Measurements from ENCODE around the gene GMNN. TPM values are rescaled to one million over a fixed set of nuclear protein-coding genes. Genes with fewer than 3 reads are reported as not detected.

Gene GMNN
- total and polyA plus RNA-seq, 2 donors (not counting 1 experiment from before 2014, with no cell fraction given), result 3.8 to 7.3 TPM

DNA sequence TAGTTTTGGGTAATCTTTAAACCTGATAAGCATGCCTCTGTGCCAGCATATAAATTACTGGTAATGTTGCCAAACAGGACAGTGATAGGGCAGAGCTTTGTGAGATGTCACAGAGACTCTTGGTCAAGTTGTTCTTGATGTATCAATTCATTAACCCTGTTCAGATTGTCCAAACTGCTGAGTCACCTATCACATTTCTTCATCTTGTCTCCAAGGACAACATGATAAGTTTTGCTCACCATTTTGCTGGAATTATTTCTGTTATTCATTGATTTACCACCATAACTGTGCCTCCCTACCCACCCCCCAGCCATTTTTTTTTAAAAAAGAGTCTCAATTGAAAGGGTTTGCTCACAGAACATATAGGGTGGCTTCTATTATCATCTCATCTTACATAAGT, 19.5 kb upstream of the GMNN start:
- POLR2A ChIA-PET, result no interaction called here

GRCh38 chr6:24757611-24758010, 17.1 kb upstream of the GMNN start:
- Histone ChIP-seq H3K79me2 (ENCODE audit: control insufficient read depth, insufficient read depth, low read length) (no peaks in the 10 kb centered on the region), H3K36me3 (replicated peaks in 1 of 2; ENCODE audit: control extremely low read depth in 1 of 2, control insufficient read depth in 1 of 2, extremely low read depth in 1 of 2, insufficient read depth in 2 of 2, low read length in 1 of 2) (no peaks in the 10 kb centered on the region), H3K4me1 (ENCODE audit: control insufficient read depth in 2 of 2, insufficient read depth in 2 of 2, low read length in 2 of 2) (no peaks in the 10 kb centered on the region), H3K9me3 (ENCODE audit: control extremely low read depth in 1 of 3, control insufficient read depth in 2 of 3, insufficient read depth in 1 of 3, low read length in 2 of 3) (peaks cover 0 to 6% (median 0%) of the 10 kb centered on the region in 3 donors), H3K9ac (ENCODE audit: low read length) (no peak overlapping the region), H4K20me1 (ENCODE audit: control insufficient read depth, insufficient read depth, low read length, poor library complexity, severe bottlenecking) (no peaks in the 10 kb centered on the region), H3K27ac (ENCODE audit: low read length in 2 of 2) (no peak overlapping the region), H3K4me3 (ENCODE audit: control extremely low read depth in 1 of 5, extremely low read depth in 1 of 5, insufficient read depth in 1 of 5, low read depth in 2 of 5, low read length in 4 of 5) (no peak overlapping the region), H2AFZ (ENCODE audit: insufficient read depth, low read depth, low read length, poor library complexity, severe bottlenecking) (no peak overlapping the region), H3K27me3 (replicated peaks in 1 of 4; ENCODE audit: control extremely low read depth in 1 of 4, control insufficient read depth in 3 of 4, insufficient read depth in 4 of 4, low read length in 3 of 4) (no peaks in the 10 kb centered on the region), H3K4me2 (replicated peaks; ENCODE audit: low read depth, low read length, poor library complexity, severe bottlenecking) (no peak overlapping the region)
- Mint-ChIP-seq H3K27ac (no peak overlapping the region), H3K4me3 (no peak overlapping the region), H3K27me3 (no peaks in the 10 kb centered on the region), H3K4me1 (peaks cover 4% of the 10 kb centered on the region), H3K9me3 (ENCODE audit: insufficient read depth) (no peaks in the 10 kb centered on the region)
- ATAC-seq (ENCODE audit: low read depth), result no peak
- intact Hi-C loops (cut with micrococcal nuclease), result no loop called here
- no peak for DNase-seq
- TF ChIP-seq EZH2 (IDR thresholded peaks at IDR 0.05; ENCODE audit: borderline replicate concordance, insufficient read depth, low read depth, low read length, poor library complexity, severe bottlenecking), result no peak
- TF ChIP-seq, protein P1, sequence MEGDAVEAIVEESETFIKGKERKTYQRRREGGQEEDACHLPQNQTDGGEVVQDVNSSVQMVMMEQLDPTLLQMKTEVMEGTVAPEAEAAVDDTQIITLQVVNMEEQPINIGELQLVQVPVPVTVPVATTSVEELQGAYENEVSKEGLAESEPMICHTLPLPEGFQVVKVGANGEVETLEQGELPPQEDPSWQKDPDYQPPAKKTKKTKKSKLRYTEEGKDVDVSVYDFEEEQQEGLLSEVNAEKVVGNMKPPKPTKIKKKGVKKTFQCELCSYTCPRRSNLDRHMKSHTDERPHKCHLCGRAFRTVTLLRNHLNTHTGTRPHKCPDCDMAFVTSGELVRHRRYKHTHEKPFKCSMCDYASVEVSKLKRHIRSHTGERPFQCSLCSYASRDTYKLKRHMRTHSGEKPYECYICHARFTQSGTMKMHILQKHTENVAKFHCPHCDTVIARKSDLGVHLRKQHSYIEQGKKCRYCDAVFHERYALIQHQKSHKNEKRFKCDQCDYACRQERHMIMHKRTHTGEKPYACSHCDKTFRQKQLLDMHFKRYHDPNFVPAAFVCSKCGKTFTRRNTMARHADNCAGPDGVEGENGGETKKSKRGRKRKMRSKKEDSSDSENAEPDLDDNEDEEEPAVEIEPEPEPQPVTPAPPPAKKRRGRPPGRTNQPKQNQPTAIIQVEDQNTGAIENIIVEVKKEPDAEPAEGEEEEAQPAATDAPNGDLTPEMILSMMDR (IDR thresholded peaks at IDR 0.05), result no peak
- WGBS (ENCODE audit: insufficient coverage), result 80% methylated on average over 2 of the region's 6 CpGs
- ChIA-PET POLR2A (no interaction called here), CTCF (no interaction called here)

More for the DNA sequence above, 19.5 kb upstream of the GMNN start:
- Histone ChIP-seq H3K9me3 (ENCODE audit: control extremely low read depth in 1 of 3, control insufficient read depth in 2 of 3, insufficient read depth in 1 of 3, low read length in 2 of 3) (no peaks in the 10 kb centered on the region), H3K79me2 (ENCODE audit: control insufficient read depth, insufficient read depth, low read length) (no peaks in the 10 kb centered on the region), H3K27me3 (replicated peaks in 1 of 4; ENCODE audit: control extremely low read depth in 1 of 4, control insufficient read depth in 3 of 4, insufficient read depth in 4 of 4, low read length in 3 of 4) (no peaks in the 10 kb centered on the region), H2AFZ (ENCODE audit: insufficient read depth, low read depth, low read length, poor library complexity, severe bottlenecking) (no peak overlapping the region), H3K27ac (ENCODE audit: low read length in 2 of 2) (no peak overlapping the region), H3K4me3 (ENCODE audit: control extremely low read depth in 1 of 5, extremely low read depth in 1 of 5, insufficient read depth in 1 of 5, low read depth in 2 of 5, low read length in 4 of 5) (no peak overlapping the region), H3K4me1 (ENCODE audit: control insufficient read depth in 2 of 2, insufficient read depth in 2 of 2, low read length in 2 of 2) (no peaks in the 10 kb centered on the region), H4K20me1 (ENCODE audit: control insufficient read depth, insufficient read depth, low read length, poor library complexity, severe bottlenecking) (no peaks in the 10 kb centered on the region), H3K36me3 (replicated peaks in 1 of 2; ENCODE audit: control extremely low read depth in 1 of 2, control insufficient read depth in 1 of 2, extremely low read depth in 1 of 2, insufficient read depth in 2 of 2, low read length in 1 of 2) (no peaks in the 10 kb centered on the region), H3K4me2 (replicated peaks; ENCODE audit: low read depth, low read length, poor library complexity, severe bottlenecking) (no peak overlapping the region), H3K9ac (ENCODE audit: low read length) (no peak overlapping the region)
- Mint-ChIP-seq H3K9me3 (ENCODE audit: insufficient read depth) (no peaks in the 10 kb centered on the region), H3K4me3 (no peak overlapping the region), H3K27ac (no peak overlapping the region), H3K4me1 (no peaks in the 10 kb centered on the region), H3K27me3 (peaks cover 7% of the 10 kb centered on the region)
- intact Hi-C loops (cut with micrococcal nuclease), result no loop called here
- DNase-seq (no peak), ATAC-seq (ENCODE audit: low read depth) (no peak)
- no peak for TF ChIP-seq EZH2 (IDR thresholded peaks at IDR 0.05; ENCODE audit: borderline replicate concordance, insufficient read depth, low read depth, low read length, poor library complexity, severe bottlenecking)
- TF ChIP-seq, protein P1 (IDR thresholded peaks at IDR 0.05), result no peak
- CTCF ChIA-PET, result interaction anchor here (1.3 kb wide), 1 partner anchor 315 kb away, joined by 3 read pairs; no protein-coding TSS in a partner anchor
